ENCODE data around the gene UGT2A1.

Gene UGT2A1

DNA sequence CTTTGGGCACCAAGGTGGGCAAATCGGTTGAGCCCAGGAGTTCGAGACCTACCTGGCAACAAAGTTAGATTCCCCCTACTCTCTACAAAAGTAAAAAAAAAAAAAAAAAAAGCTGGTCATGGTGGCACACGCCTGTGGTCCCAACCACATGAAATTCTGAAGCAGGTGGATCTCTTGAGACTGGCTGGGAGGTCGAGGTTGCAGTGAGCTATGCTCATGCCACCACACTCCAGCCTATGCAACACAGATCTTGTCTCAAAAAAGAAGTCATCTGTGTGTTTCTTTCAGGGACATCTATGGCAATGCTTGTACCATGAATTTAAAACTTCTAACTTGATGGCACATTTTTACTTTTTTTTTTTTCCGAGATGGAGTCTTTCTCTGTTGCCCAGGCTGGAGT, 68.9 kb downstream of the UGT2A1 start:
- FAIRE-seq: no peak

GRCh38 chr4:69583543-69583942, 69.5 kb downstream of the UGT2A1 start:
- FAIRE-seq: no peak

GRCh38 chr4:69577245-69577644, 75.8 kb downstream of the UGT2A1 start:
- FAIRE-seq: no peak

DNA sequence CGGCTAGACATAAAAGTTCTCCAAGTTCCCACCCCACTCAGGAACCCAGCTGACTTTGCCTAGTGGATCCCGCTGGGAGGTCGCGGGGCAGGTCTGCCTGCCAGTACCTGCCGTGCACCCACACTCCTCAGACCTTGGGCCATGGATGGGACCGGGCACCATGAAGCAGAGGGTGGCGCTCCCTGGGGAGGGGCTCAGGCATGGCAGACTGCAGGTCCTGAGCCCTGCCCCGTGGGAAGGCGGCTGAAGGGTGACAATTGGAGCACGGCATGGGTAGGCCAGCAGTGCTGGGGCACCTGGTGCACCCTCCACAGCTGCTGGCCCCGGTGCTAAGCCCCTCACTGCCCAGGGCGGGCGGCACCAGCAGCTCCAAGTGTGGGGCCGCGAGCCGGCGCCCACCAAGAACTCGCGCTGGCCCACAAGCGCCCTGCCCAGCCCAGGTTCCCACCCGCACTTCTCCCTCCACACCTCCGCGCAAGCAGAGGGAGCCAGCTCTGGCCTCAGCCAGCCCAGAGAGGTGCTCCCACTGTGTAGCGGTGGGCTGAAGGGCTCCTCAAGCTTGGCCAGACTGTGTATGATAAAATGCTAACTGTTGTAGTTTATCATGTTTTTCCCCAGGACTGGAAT, 76.7 kb downstream of the UGT2A1 start:
- FAIRE-seq: no peak

- FAIRE-seq: no peak
Observed at GRCh38 chr4:69568787-69569186, 84.3 kb downstream of the UGT2A1 start.

GRCh38 chr4:69563424-69563823, 89.6 kb downstream of the UGT2A1 start:
- FAIRE-seq: no peak

- FAIRE-seq: no peak
Observed at GRCh38 chr4:69549651-69550050, 103.4 kb downstream of the UGT2A1 start.

DNA sequence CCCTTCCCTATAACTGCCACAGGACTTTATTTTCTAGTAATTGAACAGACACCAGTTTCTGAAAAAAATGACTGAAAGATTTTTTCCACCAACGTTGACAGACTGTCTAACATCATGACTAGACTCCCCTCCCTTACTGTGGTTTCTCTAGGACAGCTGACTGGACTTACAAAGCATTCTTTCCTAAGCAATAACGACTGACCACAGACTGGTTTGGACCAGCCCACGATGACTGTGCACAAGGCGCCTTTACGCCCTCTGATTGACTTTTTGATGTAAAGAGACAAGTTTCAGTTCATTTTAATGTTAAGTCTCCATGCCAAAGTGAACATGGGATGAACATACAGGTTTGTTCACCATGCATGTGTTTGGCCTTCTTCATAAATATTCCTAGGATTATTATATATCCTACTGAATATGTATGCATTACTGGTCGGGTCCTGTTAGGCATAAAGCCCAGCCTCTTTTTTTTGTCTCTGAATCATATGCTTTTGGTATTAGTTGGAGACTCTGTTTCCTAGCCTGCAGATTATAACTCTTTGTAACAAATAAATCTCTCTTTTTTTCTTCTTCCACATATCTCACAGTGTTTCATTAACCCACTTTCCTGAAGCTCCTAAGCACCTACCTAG, 106.8 kb downstream of the UGT2A1 start:
- no peak for FAIRE-seq

Measured in TTC549 (cell line).